Suprapubic skin (tissue), 4 donors: Measurements from ENCODE around the gene SLC9C2. TPM values are rescaled to one million over a fixed set of nuclear protein-coding genes. Genes with fewer than 3 reads are reported as not detected.
"Not testable (repeated sequence)": the region's sequence is repeated elsewhere in the genome, so short reads cannot be mapped to it uniquely, and the experiment has no call there.

Source experiments
- DNase-seq, 2 donors: peaks; one replicate each; pipeline ENCODE4 v3.0.0-alpha.2; 2019; ENCODE audit warnings: low spot score in 2 of 2
- H3K27ac ChIP-seq: fragments of 200-600 bp; sonication (generic); one replicate; pipeline ENCODE4 v1.5.1; 2019
- H3K27me3 ChIP-seq: fragments of 200-600 bp; sonication (generic); one replicate; pipeline ENCODE4 v1.5.1; 2019
- H3K36me3 ChIP-seq: fragments of 200-600 bp; sonication (generic); one replicate; pipeline ENCODE4 v1.5.1; 2019
- H3K4me1 ChIP-seq: fragments of 200-600 bp; sonication (generic); one replicate; pipeline ENCODE4 v1.5.1; 2019
- H3K4me3 ChIP-seq: fragments of 200-600 bp; sonication (generic); one replicate; pipeline ENCODE4 v1.5.1; 2019; ENCODE audit warnings: mild to moderate bottlenecking
- H3K9me3 ChIP-seq: fragments of 200-600 bp; sonication (generic); one replicate; pipeline ENCODE4 v1.5.1; 2019
- CTCF ChIP-seq, 2 donors: fragments of 200-600 bp in 1 of 2; fragments of 450-650 bp in 1 of 2; sonication (generic) in 1 of 2; IDR thresholded peaks; one replicate each; pipeline ENCODE4 v1.5.1; 2016 to 2019; ENCODE audit warnings: antibody characterized with exemption in 2 of 2, mild to moderate bottlenecking in 1 of 2, moderate library complexity in 1 of 2
- EP300 ChIP-seq: sonication (generic); formaldehyde crosslinking; IDR thresholded peaks from one replicate; pipeline ENCODE4 v1.6.1; 2017; ENCODE audit warnings: antibody characterized with exemption
- POLR2A ChIP-seq, 2 donors: fragments of 450-650 bp; IDR thresholded peaks; one replicate each; pipeline ENCODE4 v1.6.1; 2017; ENCODE audit warnings: antibody characterized with exemption in 2 of 2, mild to moderate bottlenecking in 2 of 2, moderate library complexity in 2 of 2
- POLR2AphosphoS5 ChIP-seq, 3 donors: sonication (generic); formaldehyde crosslinking; IDR thresholded peaks; one replicate each; pipeline ENCODE4 v1.6.1; 2017; ENCODE audit warnings: antibody characterized with exemption in 3 of 3
- WGBS: methylation state at CpG from one replicate; pipeline ENCODE4 v1.1.5; 2018; 5-methylcytosine and 5-hydroxymethylcytosine counted together
- total RNA-seq, 4 donors: library from RNA; depleted of rRNA; stranded (reverse); fragments of >200 nt; gene quantifications; one replicate each; pipeline ENCODE4 v1.1.0, GENCODE V29; 2016

SLC9C2 gene
- total RNA-seq, 4 donors from 2014 or later, result not detected

GRCh38 chr1:173499729-173500128 lies 103.1 kb downstream of the SLC9C2 start:
- H3K4me3 ChIP-seq, result no peak overlapping the region
- TF ChIP-seq EP300 (no peak), POLR2AphosphoS5 (IDR thresholded peaks at IDR 0.05) (no peak), CTCF (IDR thresholded peaks at IDR 0.05) (no peak), POLR2A (IDR thresholded peaks at IDR 0.05) (no peak)
- H3K9me3 ChIP-seq, result no peaks in the 10 kb centered on the region
- DNase-seq, result no peak
- no peaks in the 10 kb centered on the region for H3K27me3 ChIP-seq
- H3K27ac ChIP-seq, result no peak overlapping the region
- 89% methylated on average over 4 of the region's 4 CpGs for WGBS
- no peaks in the 10 kb centered on the region for H3K36me3 ChIP-seq
- H3K4me1 ChIP-seq, result no peaks in the 10 kb centered on the region

- TF ChIP-seq CTCF (IDR thresholded peaks at IDR 0.05) (no peak), EP300 (no peak), POLR2A (IDR thresholded peaks at IDR 0.05) (no peak), POLR2AphosphoS5 (IDR thresholded peaks at IDR 0.05) (no peak)
- 98% methylated on average over 2 of the region's 2 CpGs for WGBS
- H3K27me3 ChIP-seq, result no peaks in the 10 kb centered on the region
- no peak overlapping the region for H3K4me3 ChIP-seq
- H3K9me3 ChIP-seq, result no peaks in the 10 kb centered on the region
- no peak overlapping the region for H3K27ac ChIP-seq
- H3K36me3 ChIP-seq, result no peaks in the 10 kb centered on the region
- no peaks in the 10 kb centered on the region for H3K4me1 ChIP-seq
- DNase-seq, result no peak
Observed at GRCh38 chr1:173496757-173497320, 106.0 kb downstream of the SLC9C2 start.

GRCh38 chr1:173495609-173496267 lies 107.1 kb downstream of the SLC9C2 start:
- Histone ChIP-seq H3K36me3 (peaks cover 4% of the 10 kb centered on the region), H3K4me1 (no peaks in the 10 kb centered on the region), H3K27me3 (no peaks in the 10 kb centered on the region), H3K4me3 (no peak overlapping the region), H3K27ac (no peak overlapping the region), H3K9me3 (no peaks in the 10 kb centered on the region)
- TF ChIP-seq POLR2AphosphoS5 (IDR thresholded peaks at IDR 0.05) (no peak), CTCF (IDR thresholded peaks at IDR 0.05) (no peak), POLR2A (IDR thresholded peaks at IDR 0.05) (no peak), EP300 (no peak)
- whole genome bisulfite sequencing, result 87% methylated on average over 8 of the region's 8 CpGs
- DNase-seq, result no peak

GRCh38 chr1:173493125-173493524 lies 109.7 kb downstream of the SLC9C2 start:
- H3K9me3 ChIP-seq, H3K27ac ChIP-seq, DNase-seq, H3K27me3 ChIP-seq, H3K4me3 ChIP-seq, H3K4me1 ChIP-seq: not testable (repeated sequence)
- H3K36me3 ChIP-seq, result peaks cover 26% of the 10 kb centered on the region
- 94% methylated on average over 8 of the region's 8 CpGs for WGBS

- H3K9me3 ChIP-seq, result no peaks in the 10 kb centered on the region
- DNase-seq, result no peak
- WGBS, result 100% methylated on average over 2 of the region's 2 CpGs
- no peak for TF ChIP-seq CTCF (IDR thresholded peaks at IDR 0.05)
- no peak for TF ChIP-seq POLR2AphosphoS5 (IDR thresholded peaks at IDR 0.05)
- no peak for TF ChIP-seq POLR2A (IDR thresholded peaks at IDR 0.05)
- no peak for TF ChIP-seq EP300
- peaks cover 42% of the 10 kb centered on the region for H3K36me3 ChIP-seq
- no peak overlapping the region for H3K27ac ChIP-seq
- no peak overlapping the region for H3K4me3 ChIP-seq
- no peaks in the 10 kb centered on the region for H3K27me3 ChIP-seq
- H3K4me1 ChIP-seq, result no peaks in the 10 kb centered on the region
Observed at GRCh38 chr1:173491508-173491907, 111.4 kb downstream of the SLC9C2 start.
